Stimulated activated CD4-positive, alpha-beta T cell treated with anti-CD3 and anti-CD28 coated beads, Interleukin-15, amount 100 ng/mL, for 1 hour (primary cell): ENCODE measurements around the gene ZNF780B.
"Not testable (repeated sequence)": the region's sequence is repeated elsewhere in the genome, so short reads cannot be mapped to it uniquely, and the experiment has no call there.

Source experiments
- DNase-seq, 2 donors: peaks; one replicate each; pipeline ENCODE4 v3.0.0-alpha.2; 2020; ENCODE audit warnings: low read depth in 1 of 2, low spot score in 1 of 2

The ZNF780B gene

GRCh38 chr19:40038047-40038446 lies 18.0 kb downstream of the ZNF780B start:
- DNase-seq: not testable (repeated sequence)

GRCh38 chr19:40035996-40036395 lies 20.0 kb downstream of the ZNF780B start:
- DNase-seq: no peak

DNA sequence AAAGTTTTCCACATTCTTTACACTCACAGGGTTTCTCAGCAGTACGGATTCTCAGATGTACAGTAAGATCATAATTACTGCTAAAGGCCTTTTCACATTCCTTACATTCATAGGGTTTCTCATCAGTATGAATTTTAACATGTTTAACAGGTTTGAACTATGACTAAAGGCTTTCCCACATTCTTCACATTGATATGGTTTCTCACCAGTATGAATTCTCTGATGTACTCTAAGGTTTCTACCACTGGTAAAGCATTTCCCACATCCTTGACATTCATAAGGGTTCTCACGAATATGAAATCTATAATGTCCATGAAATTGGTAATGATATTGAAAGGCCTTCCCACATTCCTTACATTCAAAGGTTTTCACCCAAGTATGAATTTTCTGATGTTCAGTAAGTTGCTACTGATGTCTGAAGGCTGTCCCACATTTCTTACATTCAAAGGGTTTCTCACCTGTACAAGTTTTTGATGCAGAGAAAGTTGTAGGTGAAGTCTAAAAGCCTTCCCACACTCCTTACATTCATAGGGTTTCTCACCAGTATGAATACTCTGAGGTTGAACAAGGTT lies 22.0 kb downstream of the ZNF780B start:
- DNase-seq: no peak

DNA sequence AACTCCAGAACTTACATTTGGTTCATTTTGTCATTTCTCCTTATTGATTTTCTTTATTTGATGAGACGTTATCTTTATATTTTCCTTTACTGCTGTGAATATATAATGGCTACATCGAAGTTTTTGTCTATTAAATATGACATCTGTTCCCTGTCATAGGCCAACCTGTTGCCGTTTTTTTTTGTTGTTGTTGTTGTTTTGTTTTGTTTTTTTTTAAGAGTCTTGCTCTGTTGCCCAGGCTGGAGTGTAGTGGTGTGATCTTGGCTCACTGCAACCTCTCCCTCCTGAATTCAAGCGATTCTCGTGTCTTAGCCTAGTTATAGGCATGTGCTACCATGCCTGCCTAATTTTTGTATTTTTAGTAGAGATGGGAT lies 29.4 kb downstream of the ZNF780B start:
- DNase-seq: no peak

DNA sequence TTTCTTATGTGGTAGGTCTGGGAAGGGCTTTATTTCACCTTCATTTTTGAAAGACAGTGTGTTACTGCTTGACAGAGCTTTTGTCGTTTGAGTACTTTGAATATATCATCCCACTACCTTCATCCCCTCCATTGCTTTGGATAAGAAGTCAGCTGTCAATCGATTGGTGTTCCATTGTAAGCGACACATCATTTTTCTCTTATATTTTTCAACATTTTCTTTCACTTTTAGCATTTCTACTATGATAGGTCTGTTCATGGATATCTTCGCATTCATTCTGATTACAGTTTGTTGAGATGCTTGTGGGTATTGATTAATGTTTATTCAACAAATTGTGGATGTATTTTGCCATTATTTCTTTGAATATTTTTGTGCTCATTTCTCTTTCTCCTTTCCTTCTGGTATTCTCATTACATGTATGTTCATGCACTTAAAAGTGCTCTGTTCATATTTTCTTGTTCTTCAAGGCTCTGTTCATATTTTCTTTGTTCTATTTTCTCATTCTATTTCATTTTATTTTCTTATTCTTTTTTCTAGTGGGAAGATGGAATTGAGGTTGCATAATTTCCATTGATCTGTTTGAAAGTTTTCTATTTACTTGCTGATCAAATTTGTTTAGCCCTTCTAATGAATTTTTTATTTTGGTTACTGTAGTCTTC lies 30.0 kb downstream of the ZNF780B start:
- DNase-seq: no peak

DNA sequence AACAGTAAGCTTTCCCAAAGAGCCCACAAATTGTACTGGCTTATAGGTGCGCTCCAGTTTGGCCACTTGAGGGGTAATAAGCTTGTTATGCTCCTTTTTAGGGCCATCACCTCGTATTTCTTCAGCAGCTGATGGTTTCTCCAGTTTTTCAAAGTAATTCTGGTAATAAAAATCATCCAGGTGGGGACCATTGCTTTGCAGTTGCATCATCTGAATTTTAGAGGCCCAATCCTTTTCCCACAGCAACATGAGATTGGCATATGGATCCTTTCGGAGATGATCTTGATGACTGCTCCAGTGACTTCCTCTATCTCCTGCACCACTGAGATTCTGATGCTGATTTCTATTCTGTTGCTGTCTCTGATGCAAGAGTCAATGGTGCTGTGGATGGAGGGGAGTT lies 32.1 kb downstream of the ZNF780B start:
- no peak for DNase-seq

GRCh38 chr19:40013991-40014390 lies 42.0 kb downstream of the ZNF780B start:
- DNase-seq: no peak

DNA sequence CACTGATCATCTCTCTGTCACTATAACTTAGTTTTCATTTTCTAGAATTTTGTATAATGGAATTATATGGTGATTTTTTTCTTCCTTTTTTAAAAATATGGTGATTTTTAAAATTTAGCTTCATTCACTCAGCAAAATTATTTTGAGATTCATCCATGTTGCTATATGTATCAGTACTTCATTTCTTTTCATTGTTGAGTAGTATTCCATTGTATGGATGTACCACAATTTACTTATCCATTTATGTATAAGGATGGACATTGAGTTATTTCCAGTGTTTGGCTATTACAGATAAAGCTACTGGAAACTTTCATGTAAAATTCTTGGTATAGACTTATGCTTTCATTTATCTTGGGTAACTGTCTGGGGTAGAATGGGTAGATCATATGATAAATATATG lies 46.4 kb downstream of the ZNF780B start:
- DNase-seq: no peak

DNA sequence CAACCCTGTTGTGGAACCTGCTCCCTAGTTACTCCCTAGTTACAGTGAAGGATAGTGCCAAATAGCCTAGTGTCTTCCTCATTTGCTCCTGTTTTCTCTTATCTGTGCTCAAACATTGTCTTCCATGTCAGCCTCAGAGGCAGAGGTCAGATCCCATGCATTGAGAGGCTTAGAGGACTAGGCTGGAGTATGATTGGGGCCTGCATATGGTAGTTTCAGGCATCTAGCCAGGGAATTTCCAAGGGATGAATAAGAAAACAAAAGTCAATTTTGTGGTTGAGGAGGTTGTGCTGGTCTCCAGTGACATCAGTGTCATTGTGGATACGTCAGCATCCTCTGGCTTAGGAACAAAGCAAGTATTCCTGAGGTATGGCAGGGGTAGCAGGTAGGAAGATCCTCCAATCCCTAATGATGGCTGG lies 49.7 kb downstream of the ZNF780B start:
- DNase-seq: no peak

DNA sequence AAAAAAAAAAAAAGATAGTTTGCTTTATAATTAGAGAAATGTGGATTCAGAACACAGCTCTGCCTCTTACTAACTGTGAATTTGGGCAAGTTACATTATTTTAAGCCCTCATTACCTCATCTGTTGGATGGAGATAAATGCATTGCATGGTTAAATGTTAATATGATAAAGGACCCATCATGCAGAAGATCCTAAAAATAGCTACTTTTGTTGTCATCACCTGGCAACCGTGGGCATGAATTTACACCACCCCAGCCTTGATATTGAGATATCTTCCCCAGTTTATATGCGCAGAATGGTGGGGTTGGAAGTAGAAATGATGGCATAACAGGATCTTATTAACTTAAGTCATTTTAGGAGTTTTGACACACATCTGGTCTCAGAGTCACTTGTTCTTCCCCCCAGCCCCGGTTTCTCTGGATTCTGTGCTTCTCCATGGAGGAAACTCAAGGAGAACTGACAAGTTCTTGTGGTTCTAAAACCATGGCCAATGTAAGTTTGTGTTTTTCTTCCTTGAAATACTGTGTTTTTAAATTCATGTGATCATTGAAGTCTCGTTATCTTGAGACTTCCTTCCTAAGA lies 50.2 kb downstream of the ZNF780B start:
- no peak for DNase-seq

GRCh38 chr19:39998501-39998900 lies 57.5 kb downstream of the ZNF780B start:
- no peak for DNase-seq

GRCh38 chr19:39997638-39998216 lies 58.3 kb downstream of the ZNF780B start:
- no peak for DNase-seq

- DNase-seq: peak; percentile 80 to 81
Observed at GRCh38 chr19:39996811-39997637, 59.0 kb downstream of the ZNF780B start, which contains the start of gene ZNF546. Gene ZNF546, plus strand, starts transcription at chr19:39997060. Its CDS starts 1,267 bp downstream, at chr19:39998327.

GRCh38 chr19:39996218-39996810 lies 59.7 kb downstream of the ZNF780B start:
- peak in 1 of 2 donors; percentile 18 for DNase-seq

DNA sequence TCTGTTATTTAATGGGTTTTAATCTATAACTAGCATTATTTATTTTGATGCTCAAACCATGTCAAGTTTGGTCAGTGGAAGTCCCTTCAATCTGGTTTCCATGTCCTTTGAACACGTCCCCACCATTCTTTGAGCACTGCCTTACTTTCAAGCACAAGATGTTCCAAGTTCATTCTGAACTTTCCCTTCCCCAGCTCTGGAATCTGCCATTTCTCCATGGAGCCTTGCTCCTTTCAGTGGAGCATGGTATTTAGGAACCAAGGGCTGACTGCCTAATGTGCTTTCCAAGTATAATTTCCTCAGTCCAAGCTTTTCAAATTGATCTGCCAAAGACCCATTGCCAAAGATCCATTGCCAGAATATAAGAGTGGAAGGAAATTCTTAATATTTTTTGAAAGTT lies 60.2 kb downstream of the ZNF780B start:
- DNase-seq: no peak

- DNase-seq: no peak
Observed at GRCh38 chr19:39994361-39994760, 61.7 kb downstream of the ZNF780B start.

DNA sequence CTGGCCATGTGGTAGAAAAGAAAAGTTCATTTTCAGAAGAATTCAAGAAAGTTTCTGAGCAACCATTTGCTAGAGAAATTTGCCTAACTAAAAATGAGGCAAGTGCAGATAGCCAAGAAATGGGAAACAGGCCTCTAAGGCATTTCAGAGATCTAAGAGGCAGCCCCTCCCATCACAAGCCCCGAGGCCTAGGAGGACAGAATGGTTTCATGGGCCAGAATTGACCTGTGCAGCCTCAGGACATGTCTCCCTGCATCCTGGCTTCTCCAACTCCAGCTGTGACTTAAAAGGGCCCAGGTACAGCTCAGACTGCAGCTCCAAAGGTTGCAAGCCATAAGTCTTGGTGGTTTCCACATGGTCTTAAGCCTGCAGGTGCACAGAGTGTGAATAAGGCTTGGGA lies 62.4 kb downstream of the ZNF780B start:
- DNase-seq: no peak

- DNase-seq: no peak
Observed at GRCh38 chr19:39987596-39987995, 68.4 kb downstream of the ZNF780B start.

- no peak for DNase-seq
Observed at GRCh38 chr19:39987167-39987566, 68.9 kb downstream of the ZNF780B start.

DNA sequence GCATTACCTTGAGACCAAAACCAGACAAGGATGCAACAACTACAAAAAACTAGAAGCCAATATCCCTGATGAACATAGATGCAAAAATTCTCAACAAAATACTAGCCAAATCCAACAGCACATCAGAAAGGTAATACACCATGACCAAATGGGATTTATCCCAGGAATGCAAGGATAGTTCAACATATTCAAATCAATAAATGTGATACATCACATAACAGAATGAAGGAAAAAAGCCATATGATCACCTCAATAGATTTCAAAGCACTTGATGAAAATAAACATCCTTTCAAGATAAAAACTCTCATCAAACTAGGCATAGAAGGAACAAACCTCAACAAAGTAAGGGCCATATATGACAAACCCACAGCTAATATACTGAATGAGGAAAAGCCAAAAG lies 69.4 kb downstream of the ZNF780B start:
- DNase-seq: no peak

DNA sequence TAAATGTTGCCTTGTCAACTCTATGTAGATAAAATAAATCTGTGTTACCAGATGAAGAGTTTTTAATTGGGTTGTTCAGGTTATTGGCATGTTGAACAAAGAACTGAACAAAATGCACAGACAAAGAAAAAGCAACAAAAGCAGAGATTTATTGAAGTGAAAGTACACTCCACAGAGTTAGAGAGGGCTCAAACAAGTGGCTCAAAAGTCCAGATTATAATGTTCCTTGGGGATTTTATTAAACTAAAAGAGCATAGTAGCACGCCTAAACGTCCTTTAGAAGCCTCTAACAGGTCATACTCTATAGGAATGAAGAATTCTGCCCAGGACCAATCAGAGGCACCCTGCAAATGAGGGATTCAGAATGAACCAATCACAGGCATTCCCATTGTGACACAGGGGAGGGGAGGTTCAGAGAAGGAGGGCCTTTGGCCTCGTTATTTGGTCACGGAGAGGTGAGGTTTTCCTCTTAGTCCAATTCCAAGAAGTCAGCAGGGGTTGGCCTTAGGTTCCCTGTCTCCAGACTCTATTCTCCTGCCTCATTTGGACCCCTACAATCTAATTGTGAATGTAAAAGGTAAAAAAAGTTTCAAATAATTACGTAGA lies 72.2 kb downstream of the ZNF780B start:
- no peak for DNase-seq
